AG10803 (cell line): ENCODE measurements around the gene EVI5.

Experiments used
- DNase-seq: peaks from one replicate; pipeline ENCODE4 v3.0.0; 2010; ENCODE audit warnings: low read depth
- H3K4me3 ChIP-seq: 2 replicates; pipeline ENCODE4 v1.5.1; 2011; ENCODE audit warnings: mild to moderate bottlenecking, low read length, control low read depth
- CTCF ChIP-seq: conservative IDR thresholded peaks from 2 replicates; pipeline ENCODE4 v1.5.1; 2011; ENCODE audit warnings: mild to moderate bottlenecking, low read length, control low read depth, inconsistent platforms

Gene EVI5

GRCh38 chr1:92826792-92827191 lies 41.9 kb upstream of the EVI5 start:
- no peak for TF ChIP-seq CTCF
- DNase-seq: no peak
- no peak overlapping the region for H3K4me3 ChIP-seq

- no peak for TF ChIP-seq CTCF
- H3K4me3 ChIP-seq: no peak overlapping the region
- DNase-seq: peak; percentile 56
Measured at GRCh38 chr1:92822879-92823278, 38.0 kb upstream of the EVI5 start.

GRCh38 chr1:92820551-92820950 lies 35.6 kb upstream of the EVI5 start:
- no peak overlapping the region for H3K4me3 ChIP-seq
- no peak for TF ChIP-seq CTCF
- no peak for DNase-seq

GRCh38 chr1:92820024-92820423 lies 35.1 kb upstream of the EVI5 start:
- H3K4me3 ChIP-seq: no peak overlapping the region
- TF ChIP-seq CTCF: 0 out of 2 replicates have a peak, but pooled peaks have one; percentile 11
- peak; percentile 63 for DNase-seq

GRCh38 chr1:92817986-92818764 lies 33.3 kb upstream of the EVI5 start:
- peak; percentile 87 for TF ChIP-seq CTCF
- H3K4me3 ChIP-seq: no peak overlapping the region
- DNase-seq: peak; percentile 54

GRCh38 chr1:92817137-92817697 lies 32.3 kb upstream of the EVI5 start:
- no peak for DNase-seq
- no peak overlapping the region for H3K4me3 ChIP-seq
- no peak for TF ChIP-seq CTCF

GRCh38 chr1:92816732-92817131 lies 31.8 kb upstream of the EVI5 start:
- DNase-seq: no peak
- no peak overlapping the region for H3K4me3 ChIP-seq
- TF ChIP-seq CTCF: no peak
